ENCODE results near the gene CAPN12.

DNA sequence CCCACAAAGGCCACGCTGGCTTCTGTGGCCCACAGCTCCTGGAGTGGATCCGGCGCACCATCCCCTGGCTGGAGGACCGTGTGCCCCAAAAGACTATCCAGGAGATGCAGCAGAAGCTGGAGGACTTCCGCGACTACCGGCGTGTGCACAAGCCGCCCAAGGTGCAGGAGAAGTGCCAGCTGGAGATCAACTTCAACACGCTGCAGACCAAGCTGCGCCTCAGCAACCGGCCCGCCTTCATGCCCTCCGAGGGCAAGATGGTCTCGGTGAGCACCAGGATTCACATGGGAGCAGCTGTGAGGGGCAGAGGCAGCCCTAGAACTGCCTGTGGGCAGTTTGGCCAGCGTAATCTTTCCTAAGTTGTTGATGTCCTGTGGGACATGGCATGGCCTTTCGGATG lies 27.2 kb downstream of the CAPN12 start:
- TF ChIP-seq, protein P1, sequence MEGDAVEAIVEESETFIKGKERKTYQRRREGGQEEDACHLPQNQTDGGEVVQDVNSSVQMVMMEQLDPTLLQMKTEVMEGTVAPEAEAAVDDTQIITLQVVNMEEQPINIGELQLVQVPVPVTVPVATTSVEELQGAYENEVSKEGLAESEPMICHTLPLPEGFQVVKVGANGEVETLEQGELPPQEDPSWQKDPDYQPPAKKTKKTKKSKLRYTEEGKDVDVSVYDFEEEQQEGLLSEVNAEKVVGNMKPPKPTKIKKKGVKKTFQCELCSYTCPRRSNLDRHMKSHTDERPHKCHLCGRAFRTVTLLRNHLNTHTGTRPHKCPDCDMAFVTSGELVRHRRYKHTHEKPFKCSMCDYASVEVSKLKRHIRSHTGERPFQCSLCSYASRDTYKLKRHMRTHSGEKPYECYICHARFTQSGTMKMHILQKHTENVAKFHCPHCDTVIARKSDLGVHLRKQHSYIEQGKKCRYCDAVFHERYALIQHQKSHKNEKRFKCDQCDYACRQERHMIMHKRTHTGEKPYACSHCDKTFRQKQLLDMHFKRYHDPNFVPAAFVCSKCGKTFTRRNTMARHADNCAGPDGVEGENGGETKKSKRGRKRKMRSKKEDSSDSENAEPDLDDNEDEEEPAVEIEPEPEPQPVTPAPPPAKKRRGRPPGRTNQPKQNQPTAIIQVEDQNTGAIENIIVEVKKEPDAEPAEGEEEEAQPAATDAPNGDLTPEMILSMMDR (conservative IDR thresholded peaks at IDR 0.05 in 1 of 2, IDR thresholded peaks at IDR 0.05 in 1 of 2; ENCODE audit: extremely low read depth in 1 of 2, insufficient read depth in 1 of 2, low read depth in 1 of 2, low read length in 2 of 2): no peak
- TF ChIP-seq EZH2 (IDR thresholded peaks at IDR 0.05; ENCODE audit: borderline replicate concordance, low read length): no peak

Measured in mammary epithelial cell (primary cell).